SHP77 treated with DMSO at 0.1 percent for 48 hours (cell line): ENCODE results near the gene TRIM39.
"Not testable (repeated sequence)": the region's sequence is repeated elsewhere in the genome, so short reads cannot be mapped to it uniquely, and the experiment has no call there.

Source experiments
- DNase-seq: peaks from one replicate; lab custom pipeline; 2025; lab: John Stamatoyannopoulos, UW

The TRIM39 gene

DNA sequence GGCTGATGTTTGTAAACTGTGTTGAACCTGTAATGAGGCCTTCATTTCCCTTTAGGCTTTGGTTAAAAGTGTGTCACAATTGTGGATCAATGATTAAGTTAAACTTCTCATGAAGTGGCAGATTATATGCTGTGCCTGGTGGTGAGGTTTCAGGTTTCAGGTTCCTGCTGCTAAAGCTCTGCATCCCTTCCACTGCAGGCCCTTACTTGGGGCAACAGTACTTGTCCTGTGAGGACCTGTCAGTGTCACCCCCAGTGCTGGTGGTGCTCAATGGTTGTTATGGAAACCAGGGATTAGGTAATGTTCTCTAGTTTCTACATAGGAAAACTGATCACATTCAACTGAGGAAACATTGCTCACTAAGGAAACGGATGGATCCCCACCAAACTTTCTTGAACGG lies 36.7 kb downstream of the TRIM39 start:
- DNase-seq, result no peak

DNA sequence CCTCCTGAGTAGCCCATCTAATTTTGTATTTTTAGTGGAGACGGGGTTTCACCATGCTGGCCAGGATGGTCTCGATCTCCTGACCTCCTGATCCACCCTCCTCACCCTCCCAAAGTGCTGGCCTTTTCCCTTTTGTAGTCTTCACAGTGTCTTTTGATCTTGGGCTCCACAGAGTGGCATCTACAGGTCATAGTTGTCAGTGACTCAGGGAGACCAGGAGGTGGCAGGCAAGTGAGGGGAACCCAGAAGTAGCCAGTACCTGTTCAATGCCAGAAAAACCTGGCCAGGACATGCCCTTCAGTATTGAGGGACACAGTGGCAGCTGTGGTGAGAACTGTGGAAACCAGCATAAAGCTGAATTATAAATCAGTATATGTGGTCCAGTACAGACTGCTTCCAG lies 37.9 kb downstream of the TRIM39 start:
- DNase-seq, result no peak

DNA sequence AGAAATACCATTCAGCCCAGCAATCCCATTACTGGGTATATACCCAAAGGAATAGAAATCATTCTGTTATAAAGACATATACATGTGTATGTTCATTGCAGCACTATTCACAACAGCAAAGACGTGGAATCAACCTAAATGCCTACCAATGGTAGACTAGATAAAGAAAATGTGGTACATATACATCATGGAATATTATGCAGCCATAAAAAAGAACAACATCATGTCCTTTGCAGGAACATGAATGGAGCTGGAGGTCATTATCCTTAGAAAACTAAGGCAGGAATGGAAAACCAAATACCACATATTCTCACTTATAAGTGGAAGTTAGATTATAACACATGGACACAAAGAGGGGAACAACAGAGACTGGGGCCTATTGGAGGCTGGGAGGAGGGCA lies 42.6 kb downstream of the TRIM39 start:
- not testable (repeated sequence) for DNase-seq

DNA sequence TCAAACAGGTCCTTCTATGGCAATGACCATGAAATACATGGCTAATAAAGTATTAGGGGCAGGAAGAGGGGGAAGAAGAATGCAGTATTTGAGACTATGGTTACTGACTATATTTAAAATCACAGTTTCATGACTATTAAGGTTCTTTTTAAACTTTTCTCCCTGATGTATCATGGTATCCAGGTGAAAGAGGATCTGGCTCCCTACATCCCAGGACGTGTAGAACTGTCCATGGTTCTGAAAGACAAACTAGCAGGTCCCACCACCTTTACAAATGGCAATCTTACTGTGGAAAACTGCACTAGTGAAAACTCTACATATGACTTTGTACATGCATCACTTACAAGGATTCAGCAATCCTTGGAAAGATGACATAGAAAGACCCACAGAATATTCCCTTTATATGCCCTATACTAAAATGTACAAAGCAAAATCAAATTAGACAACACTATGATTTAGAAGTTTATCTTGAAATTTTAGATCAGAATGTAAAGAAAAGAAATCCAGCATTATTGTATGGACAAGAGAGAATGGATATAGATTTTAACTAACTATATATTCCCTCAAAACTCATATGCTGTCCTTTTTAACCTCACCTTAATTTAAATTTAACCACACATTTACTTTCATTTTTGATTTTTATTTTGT lies 51.7 kb downstream of the TRIM39 start:
- DNase-seq, result no peak

DNA sequence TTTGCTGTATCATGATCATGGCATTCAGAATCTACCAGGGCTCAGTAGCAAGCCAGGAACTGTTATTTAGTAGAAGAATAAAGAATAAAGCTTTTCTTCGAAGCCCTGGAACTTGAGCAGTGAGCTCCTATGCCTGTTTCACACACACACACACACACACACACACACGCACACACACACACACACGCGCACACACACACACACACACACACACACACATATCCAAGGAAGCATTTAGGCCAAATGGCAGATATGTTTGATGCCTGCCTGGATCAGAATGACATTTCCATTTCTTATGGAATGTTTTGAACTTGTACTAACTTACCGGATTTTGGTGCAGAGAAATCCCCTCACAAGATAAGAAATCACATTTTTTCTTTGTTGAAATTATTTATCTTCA lies 53.7 kb downstream of the TRIM39 start:
- DNase-seq, result no peak

DNA sequence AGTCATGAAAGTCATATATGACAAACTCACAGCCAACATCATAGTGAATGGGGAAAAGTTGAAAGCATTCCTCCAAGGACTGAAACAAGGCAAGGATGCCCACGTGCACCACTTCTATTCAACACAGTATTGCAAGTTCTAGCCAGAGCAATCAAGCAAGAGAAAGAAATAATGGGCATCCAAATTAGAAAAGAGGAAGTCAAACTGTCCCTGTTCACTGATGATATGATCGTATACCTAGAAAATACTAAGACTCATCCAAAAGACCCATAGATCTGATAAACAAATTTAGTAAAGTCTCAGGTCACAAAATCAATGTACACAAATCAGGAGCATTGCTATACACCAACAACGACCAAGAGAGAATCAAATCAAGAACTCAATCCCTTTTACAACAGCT lies 59.4 kb downstream of the TRIM39 start:
- no peak for DNase-seq

DNA sequence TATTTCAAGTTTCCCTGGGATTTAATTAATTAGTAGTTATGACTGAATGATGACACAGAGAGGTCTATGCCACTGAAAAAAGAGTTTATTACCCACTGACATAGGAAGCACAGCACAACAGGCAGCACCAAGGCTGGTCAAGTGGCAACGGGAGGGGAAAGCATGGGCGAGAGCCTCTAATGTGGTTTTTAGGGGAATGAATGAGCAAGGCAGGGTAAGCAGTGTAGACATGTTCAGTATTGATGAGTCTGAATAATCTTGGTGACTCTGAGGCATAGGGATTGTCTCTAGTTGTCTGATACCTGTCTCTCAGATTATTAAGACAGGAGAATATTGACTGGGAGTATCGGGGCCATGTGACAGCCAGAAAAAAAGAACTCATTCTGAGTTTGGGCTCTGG lies 64.5 kb downstream of the TRIM39 start:
- DNase-seq, result no peak
